ENCODE results near the gene RELN. TPM values are rescaled to one million over a fixed set of nuclear protein-coding genes. Genes with fewer than 3 reads are reported as not detected.

The RELN gene
- total RNA-seq, 4 donors from 2014 or later = 16.0 to 52.3 (median 23.6) TPM

GRCh38 chr7:103929901-103930311, 59.6 kb downstream of the RELN start:
- Histone ChIP-seq H3K9me3 (no peaks in the 10 kb centered on the region), H3K27ac (no peak overlapping the region), H3K27me3 (no peaks in the 10 kb centered on the region), H3K36me3 (no peaks in the 10 kb centered on the region), H3K4me1 (no peaks in the 10 kb centered on the region), H3K4me3 (replicated peaks in 1 of 3) (no peak overlapping the region)
- intact Hi-C loops (cut with DNase I) = no loop called here
- 66 to 84% methylated on average over 1 of the region's 1 CpG for WGBS, 2 donors
- DNase-seq = no peak
- no peak for TF ChIP-seq POLR2A (IDR thresholded peaks at IDR 0.05)
- no peak for TF ChIP-seq CTCF (IDR thresholded peaks at IDR 0.05)

GRCh38 chr7:103928581-103928980, 60.9 kb downstream of the RELN start:
- no peak for DNase-seq
- Histone ChIP-seq H3K9me3 (no peaks in the 10 kb centered on the region), H3K27me3 (no peaks in the 10 kb centered on the region), H3K4me3 (replicated peaks in 1 of 3) (no peak overlapping the region), H3K27ac (no peak overlapping the region), H3K4me1 (no peaks in the 10 kb centered on the region), H3K36me3 (no peaks in the 10 kb centered on the region)
- no peak for TF ChIP-seq CTCF (IDR thresholded peaks at IDR 0.05)
- TF ChIP-seq POLR2A (IDR thresholded peaks at IDR 0.05) = no peak
- intact Hi-C loops (cut with DNase I) = no loop called here
- 71 to 81% methylated on average over 1 of the region's 1 CpG for WGBS, 2 donors

GRCh38 chr7:103924184-103924583, 65.3 kb downstream of the RELN start:
- Histone ChIP-seq H3K4me3 (replicated peaks in 1 of 3) (no peak overlapping the region), H3K36me3 (no peaks in the 10 kb centered on the region), H3K9me3 (no peaks in the 10 kb centered on the region), H3K27me3 (no peaks in the 10 kb centered on the region), H3K27ac (no peak overlapping the region), H3K4me1 (no peaks in the 10 kb centered on the region)
- no peak for DNase-seq
- TF ChIP-seq POLR2A (IDR thresholded peaks at IDR 0.05) = no peak
- no peak for TF ChIP-seq CTCF (IDR thresholded peaks at IDR 0.05)
- intact Hi-C loops (cut with DNase I) = no loop called here
- WGBS, 2 donors = 75 to 81% methylated on average over 4 of the region's 4 CpGs

- WGBS, 2 donors = 77 to 82% methylated on average over 2 of the region's 2 CpGs
- H3K36me3 ChIP-seq = no peaks in the 10 kb centered on the region
- DNase-seq = no peak
- intact Hi-C loops (cut with DNase I) = no loop called here
- no peaks in the 10 kb centered on the region for H3K4me1 ChIP-seq
- no peak for TF ChIP-seq CTCF (IDR thresholded peaks at IDR 0.05)
- TF ChIP-seq POLR2A (IDR thresholded peaks at IDR 0.05) = no peak
- no peaks in the 10 kb centered on the region for H3K9me3 ChIP-seq
- H3K4me3 ChIP-seq (replicated peaks in 1 of 3) = no peak overlapping the region
- H3K27ac ChIP-seq = no peak overlapping the region
- no peaks in the 10 kb centered on the region for H3K27me3 ChIP-seq
Observed at GRCh38 chr7:103922407-103922806, 67.1 kb downstream of the RELN start.

- H3K27me3 ChIP-seq = no peaks in the 10 kb centered on the region
- H3K4me3 ChIP-seq (replicated peaks in 1 of 3) = no peak overlapping the region
- WGBS, 2 donors = 59 to 80% methylated on average over 1 of the region's 1 CpG
- intact Hi-C loops (cut with DNase I) = no loop called here
- H3K36me3 ChIP-seq = no peaks in the 10 kb centered on the region
- TF ChIP-seq POLR2A (IDR thresholded peaks at IDR 0.05) (no peak), CTCF (IDR thresholded peaks at IDR 0.05) (no peak)
- H3K9me3 ChIP-seq = no peaks in the 10 kb centered on the region
- DNase-seq = no peak
- no peak overlapping the region for H3K27ac ChIP-seq
- no peaks in the 10 kb centered on the region for H3K4me1 ChIP-seq
Observed at GRCh38 chr7:103921692-103922091, 67.8 kb downstream of the RELN start.

Data from thyroid gland (tissue), 4 donors.